ENCODE measurements around the gene ZNF326. TPM values are rescaled to one million over a fixed set of nuclear protein-coding genes. Genes with fewer than 3 reads are reported as not detected.

ZNF326 gene
- total RNA-seq, 3 donors from 2014 or later: 21.9 to 31.3 (median 23.6) TPM

GRCh38 chr1:90083995-90084394 is 89.1 kb downstream of the ZNF326 start:
- intact Hi-C loops (cut with DNase I; ENCODE audit: low total_unique reads): no loop called here
- H3K27ac ChIP-seq: no peak overlapping the region
- no peaks in the 10 kb centered on the region for H3K36me3 ChIP-seq
- TF ChIP-seq CTCF (IDR thresholded peaks at IDR 0.05) (no peak), POLR2AphosphoS5 (IDR thresholded peaks at IDR 0.05) (no peak)
- DNase-seq (ENCODE audit: low spot score in 2 of 2): no peak
- no peaks in the 10 kb centered on the region for H3K9me3 ChIP-seq
- H3K4me3 ChIP-seq: no peak overlapping the region
- H3K4me1 ChIP-seq: no peaks in the 10 kb centered on the region
- H3K27me3 ChIP-seq: peaks cover 0 to 5% of the 10 kb centered on the region in 2 donors

Other genes starting within 250 kb of the ZNF326 start
- gene LRRC8D, start 174.1 kb upstream of the ZNF326 start, total RNA-seq: 10 to 100 TPM in 2 of 3 donors, 1 to 10 TPM in 1; 9.2 to 22.8 (median 11.7) TPM